ENCODE results near the gene DRD3.

DNA sequence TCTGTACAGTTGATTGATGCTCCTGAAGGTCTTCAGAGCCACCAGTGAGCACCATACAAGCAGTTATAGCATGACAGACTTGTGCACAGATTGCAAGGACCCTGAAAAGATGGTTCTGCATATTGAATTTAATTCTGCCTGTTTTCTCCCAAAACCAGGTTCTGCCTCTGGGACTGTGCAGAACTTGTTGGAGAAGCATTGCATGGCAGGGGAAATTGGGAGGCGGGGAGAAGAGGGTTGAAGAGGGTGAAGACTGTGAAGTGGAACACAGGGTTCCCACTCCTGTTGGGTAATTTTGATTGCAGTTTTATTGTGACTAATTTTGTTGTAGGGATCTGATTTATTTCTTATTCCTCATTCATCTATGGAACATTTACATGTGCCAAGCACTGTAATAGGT, 48.2 kb upstream of the DRD3 start:
- TF ChIP-seq CTCF (IDR thresholded peaks at IDR 0.05; ENCODE audit: poor library complexity, severe bottlenecking), result no peak
- TF ChIP-seq POLR2AphosphoS5 (IDR thresholded peaks at IDR 0.05), result no peak
- no peak for TF ChIP-seq EZH2 (IDR thresholded peaks at IDR 0.05; ENCODE audit: borderline replicate concordance, insufficient read depth, low read length, poor library complexity, severe bottlenecking)
- no peak for TF ChIP-seq TAF1 (IDR thresholded peaks at IDR 0.05; ENCODE audit: low read depth)
- no peak for TF ChIP-seq MXI1 (conservative IDR thresholded peaks at IDR 0.05; ENCODE audit: poor library complexity, severe bottlenecking)
- no peak for TF ChIP-seq EP300 (conservative IDR thresholded peaks at IDR 0.05; ENCODE audit: poor library complexity, severe bottlenecking)
- no peak for TF ChIP-seq REST (IDR thresholded peaks at IDR 0.05; ENCODE audit: borderline replicate concordance)
- TF ChIP-seq RAD21 (conservative IDR thresholded peaks at IDR 0.05), result no peak
